Breast epithelium (tissue), 4 donors: ENCODE data around the gene EPHA4. TPM values are rescaled to one million over a fixed set of nuclear protein-coding genes. Genes with fewer than 3 reads are reported as not detected.

Source experiments
- DNase-seq, 2 donors: peaks; one replicate each; pipeline ENCODE4 v3.0.0-alpha.2; 2019; ENCODE audit warnings: low spot score in 2 of 2
- H3K27ac ChIP-seq, 2 donors: fragments of 200-600 bp; sonication (generic) in 1 of 2; one replicate each; pipeline ENCODE4 v1.5.1; 2016 to 2019; ENCODE audit warnings: mild to moderate bottlenecking in 1 of 2
- H3K27me3 ChIP-seq, 2 donors: fragments of 200-600 bp; sonication (generic) in 1 of 2; one replicate each; pipeline versions ENCODE4 v1.5.1 to v1.6.0; 2017 to 2019; ENCODE audit warnings: control low read depth in 1 of 2, mild to moderate bottlenecking in 1 of 2
- H3K36me3 ChIP-seq: fragments of 200-600 bp; one replicate; pipeline ENCODE4 v1.5.1; 2019
- H3K4me1 ChIP-seq, 2 donors: fragments of 200-600 bp; sonication (generic); one replicate each; pipeline ENCODE4 v1.5.1; 2016 to 2019; ENCODE audit warnings: control low read depth in 1 of 2
- H3K4me3 ChIP-seq, 3 donors: fragments of 200-600 bp; sonication (generic); 1 replicate in 2 of 3; 2 replicates in 1 of 3; pipeline ENCODE4 v1.5.1; 2016 to 2019; ENCODE audit warnings: mild to moderate bottlenecking in 3 of 3, moderate library complexity in 2 of 3
- H3K9me3 ChIP-seq, 2 donors: fragments of 200-600 bp; sonication (generic) in 1 of 2; one replicate each; pipeline ENCODE4 v1.5.1; 2016 to 2019; ENCODE audit warnings: control low read depth in 1 of 2
- CTCF ChIP-seq, 3 donors: fragments of 450-650 bp; IDR thresholded peaks; one replicate each; pipeline ENCODE4 v1.5.1; 2016 to 2017; ENCODE audit warnings: antibody characterized with exemption in 3 of 3, mild to moderate bottlenecking in 3 of 3, moderate library complexity in 3 of 3
- POLR2A ChIP-seq: fragments of 450-650 bp; IDR thresholded peaks from one replicate; pipeline ENCODE4 v1.6.1; 2016; ENCODE audit warnings: antibody characterized with exemption, mild to moderate bottlenecking, moderate library complexity
- POLR2AphosphoS5 ChIP-seq, 3 donors: sonication (generic); formaldehyde crosslinking; IDR thresholded peaks; one replicate each; pipeline ENCODE4 v1.6.1; 2017; ENCODE audit warnings: antibody characterized with exemption in 3 of 3
- intact Hi-C: fragments of 100-400 bp; cut with DNase I; formaldehyde crosslinking; loops from one replicate; pipeline ENCODE4 v1.15.1; 2023; ENCODE audit warnings: low total_unique reads
- total RNA-seq, 3 donors: library from RNA; depleted of rRNA; stranded (reverse); fragments of >200 nt; gene quantifications; one replicate each; pipeline ENCODE4 v1.1.0, GENCODE V29; 2016

EPHA4 gene
- total RNA-seq, 3 donors from 2014 or later = 12.8 to 44.2 (median 18.6) TPM

DNA sequence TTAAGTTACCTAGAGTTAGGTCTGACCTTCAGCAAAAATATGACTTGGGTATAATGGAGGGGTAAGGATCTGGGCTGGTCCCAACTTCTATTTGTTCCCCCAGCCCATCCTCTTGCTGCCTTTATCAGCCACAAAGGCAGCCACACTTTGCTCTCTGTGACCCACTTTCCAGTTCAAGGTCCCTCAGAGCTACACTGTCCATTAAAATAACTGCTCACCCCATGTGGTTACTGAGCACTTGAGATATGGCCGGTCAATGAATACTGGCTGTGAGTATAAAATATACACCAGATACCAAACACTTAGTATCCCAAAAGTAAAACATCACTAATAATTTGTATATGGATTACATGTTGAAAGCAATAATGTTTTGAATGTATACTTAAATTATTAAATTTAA, 67.2 kb downstream of the EPHA4 start:
- no peaks in the 10 kb centered on the region for H3K4me1 ChIP-seq
- H3K36me3 ChIP-seq = no peaks in the 10 kb centered on the region
- no peak overlapping the region for H3K4me3 ChIP-seq
- intact Hi-C loops = no loop called here
- H3K27ac ChIP-seq = no peak overlapping the region
- DNase-seq = no peak
- TF ChIP-seq POLR2A = no peak
- no peak for TF ChIP-seq CTCF (IDR thresholded peaks at IDR 0.05)
- no peak for TF ChIP-seq POLR2AphosphoS5 (IDR thresholded peaks at IDR 0.05)
- H3K9me3 ChIP-seq = no peaks in the 10 kb centered on the region
- H3K27me3 ChIP-seq = no peaks in the 10 kb centered on the region

DNA sequence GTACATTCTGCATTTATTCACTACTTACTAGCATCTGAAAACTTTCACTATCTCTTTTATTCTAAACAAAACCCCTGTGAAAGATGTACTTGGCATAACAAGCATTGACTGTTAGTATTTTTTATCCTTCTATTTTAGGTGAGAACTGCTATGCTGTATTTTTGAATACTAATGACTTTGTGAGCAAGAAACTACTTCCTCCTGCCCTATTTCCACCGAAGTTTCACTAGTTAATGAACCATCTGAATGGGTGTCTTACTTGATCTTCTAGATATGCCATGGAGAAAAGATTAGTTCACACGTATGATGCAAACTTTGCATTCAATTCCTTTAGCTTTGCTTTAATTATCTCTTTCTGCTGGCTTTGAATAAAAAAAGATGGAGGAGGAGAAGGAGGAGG, 68.1 kb downstream of the EPHA4 start:
- no peak for DNase-seq
- TF ChIP-seq POLR2A (no peak), CTCF (IDR thresholded peaks at IDR 0.05) (no peak)
- Histone ChIP-seq H3K27ac (no peak overlapping the region), H3K9me3 (no peaks in the 10 kb centered on the region), H3K27me3 (no peaks in the 10 kb centered on the region), H3K4me3 (no peak overlapping the region), H3K4me1 (no peaks in the 10 kb centered on the region), H3K36me3 (no peaks in the 10 kb centered on the region)
- intact Hi-C loops = no loop called here

GRCh38 chr2:221502270-221503010, 69.7 kb downstream of the EPHA4 start:
- no peak for TF ChIP-seq POLR2AphosphoS5 (IDR thresholded peaks at IDR 0.05)
- TF ChIP-seq CTCF (IDR thresholded peaks at IDR 0.05) = no peak
- no peak for TF ChIP-seq POLR2A
- Histone ChIP-seq H3K27ac (no peak overlapping the region), H3K9me3 (no peaks in the 10 kb centered on the region), H3K27me3 (no peaks in the 10 kb centered on the region), H3K4me3 (no peak overlapping the region), H3K4me1 (no peaks in the 10 kb centered on the region), H3K36me3 (no peaks in the 10 kb centered on the region)
- no peak for DNase-seq
- intact Hi-C loops = no loop called here

DNA sequence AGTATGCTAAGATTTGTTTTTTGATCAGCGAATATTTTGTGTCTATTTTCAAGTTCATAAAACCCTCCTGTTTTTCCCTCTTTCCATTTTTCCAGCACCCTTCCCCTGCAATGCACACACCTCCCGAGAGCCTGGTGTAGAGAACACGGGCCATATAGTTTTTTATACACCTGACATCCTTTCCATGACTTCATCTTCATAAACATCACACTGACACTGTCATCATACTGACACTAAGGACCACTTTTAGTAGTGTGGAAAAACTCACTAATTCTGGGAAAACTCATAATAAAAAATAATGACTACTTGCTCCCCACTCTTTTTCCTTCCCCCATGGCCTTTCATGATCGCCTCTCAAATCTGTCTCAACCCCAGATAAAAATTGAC, 70.2 kb downstream of the EPHA4 start:
- H3K4me3 ChIP-seq = no peak overlapping the region
- intact Hi-C loops = no loop called here

More for the DNA sequence above, 70.2 kb downstream of the EPHA4 start:
- DNase-seq = no peak
- Histone ChIP-seq H3K27me3 (no peaks in the 10 kb centered on the region), H3K9me3 (no peaks in the 10 kb centered on the region), H3K27ac (no peak overlapping the region), H3K36me3 (no peaks in the 10 kb centered on the region), H3K4me1 (no peaks in the 10 kb centered on the region)
- TF ChIP-seq POLR2A = no peak
- no peak for TF ChIP-seq POLR2AphosphoS5 (IDR thresholded peaks at IDR 0.05)
- TF ChIP-seq CTCF (IDR thresholded peaks at IDR 0.05) = no peak
